Rectal smooth muscle tissue (tissue), 1 donor: ENCODE results near the gene MMP24.
A peak's percentile ranks its signal among the peaks of the same experiment; 100 is the strongest.
"Not testable (repeated sequence)": the region's sequence is repeated elsewhere in the genome, so short reads cannot be mapped to it uniquely, and the experiment has no call there.

Source experiments
- H3K27ac ChIP-seq: one replicate; pipeline ENCODE4 v1.7.0; 2013; ENCODE audit warnings: low read depth, low read length, inconsistent platforms
- H3K27me3 ChIP-seq: one replicate; pipeline ENCODE4 v1.7.0; 2013; ENCODE audit warnings: low read length; ENCODE audit not compliant: control insufficient read depth, insufficient read depth
- H3K36me3 ChIP-seq: one replicate; pipeline ENCODE4 v1.7.0; 2013; ENCODE audit warnings: low read length; ENCODE audit not compliant: control insufficient read depth, insufficient read depth
- H3K4me1 ChIP-seq: one replicate; pipeline ENCODE4 v1.7.0; 2013; ENCODE audit warnings: low read length; ENCODE audit not compliant: control insufficient read depth, insufficient read depth
- H3K4me3 ChIP-seq: one replicate; pipeline ENCODE4 v1.7.0; 2013; ENCODE audit warnings: low read length
- H3K9ac ChIP-seq: one replicate; pipeline ENCODE4 v1.7.0; 2013; ENCODE audit warnings: low read length

Gene MMP24

DNA sequence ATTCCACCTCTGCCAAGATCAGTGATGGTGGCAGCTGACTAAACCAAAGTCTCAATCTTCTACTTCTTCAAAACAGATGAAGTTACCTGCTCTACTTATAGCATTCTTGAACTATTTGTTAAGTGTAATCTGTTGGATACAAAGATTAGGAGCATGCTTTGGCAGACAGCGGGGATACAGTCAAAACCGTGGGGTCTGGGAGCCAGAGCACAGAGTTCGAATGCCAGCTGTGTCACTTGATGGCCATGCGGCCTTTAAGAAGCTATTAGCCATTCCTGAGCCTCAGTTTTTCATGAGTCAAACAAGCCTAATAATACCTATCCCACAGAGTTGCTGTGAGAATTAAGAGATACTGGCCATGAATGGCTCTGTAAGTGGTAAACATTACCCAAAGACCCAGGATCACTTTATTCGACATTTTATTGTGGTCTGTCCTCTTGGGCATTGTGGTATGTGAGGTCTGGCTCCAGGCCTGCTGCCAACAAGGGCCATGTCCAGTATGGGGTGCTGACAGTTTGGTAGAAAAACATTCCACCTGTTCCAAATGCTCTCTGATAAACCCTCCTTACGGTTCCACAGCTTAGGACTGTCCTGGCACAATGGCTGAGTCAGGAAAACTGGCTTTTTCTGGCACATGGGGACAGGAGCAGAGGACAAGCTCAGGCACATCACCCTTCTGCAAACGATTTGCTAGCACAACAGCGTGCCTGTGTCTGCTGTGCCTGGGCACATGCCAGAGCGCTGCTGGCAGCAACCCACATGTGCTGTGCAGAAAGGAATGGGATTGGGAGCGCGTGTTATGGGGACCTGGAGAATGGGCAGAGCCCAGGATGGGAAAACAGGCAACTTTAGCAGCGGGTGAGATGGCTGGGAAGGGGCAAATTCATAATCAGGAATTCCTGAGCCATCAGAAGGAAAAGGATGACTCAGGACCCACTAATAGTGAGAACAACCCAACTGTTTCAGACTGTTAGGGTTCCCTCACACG lies 81.5 kb downstream of the MMP24 start:
- H3K9ac ChIP-seq: no peak overlapping the region

DNA sequence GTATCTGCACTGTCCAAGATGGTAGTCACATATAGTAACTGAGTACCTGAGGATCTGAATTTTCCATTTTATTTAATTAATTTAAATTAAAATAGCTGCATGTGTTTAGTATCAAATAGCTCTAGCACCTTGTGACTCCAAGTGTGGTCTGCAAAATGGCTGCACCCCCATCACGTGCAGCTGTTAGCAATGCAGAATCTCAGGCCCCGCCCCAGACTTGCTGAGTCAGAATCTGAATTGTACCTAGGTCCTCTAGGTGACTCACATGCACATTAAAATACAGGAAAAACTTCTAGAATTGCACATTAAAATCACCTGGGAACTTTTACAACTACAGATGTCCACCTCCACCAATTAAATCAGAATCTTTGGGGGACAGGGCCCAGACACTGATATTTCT lies 84.9 kb downstream of the MMP24 start:
- H3K9ac ChIP-seq: no peak overlapping the region
- H3K4me3 ChIP-seq: no peak overlapping the region
- no peak overlapping the region for H3K27ac ChIP-seq
- peaks cover 24% of the 10 kb centered on the region for H3K4me1 ChIP-seq
- no peaks in the 10 kb centered on the region for H3K36me3 ChIP-seq
- no peaks in the 10 kb centered on the region for H3K27me3 ChIP-seq

More for the DNA sequence above, 81.5 kb downstream of the MMP24 start:
- Histone ChIP-seq H3K4me3 (no peak overlapping the region), H3K27ac (peak overlapping the region; percentile 84), H3K4me1 (peaks cover 23% of the 10 kb centered on the region), H3K27me3 (no peaks in the 10 kb centered on the region), H3K36me3 (no peaks in the 10 kb centered on the region)

DNA sequence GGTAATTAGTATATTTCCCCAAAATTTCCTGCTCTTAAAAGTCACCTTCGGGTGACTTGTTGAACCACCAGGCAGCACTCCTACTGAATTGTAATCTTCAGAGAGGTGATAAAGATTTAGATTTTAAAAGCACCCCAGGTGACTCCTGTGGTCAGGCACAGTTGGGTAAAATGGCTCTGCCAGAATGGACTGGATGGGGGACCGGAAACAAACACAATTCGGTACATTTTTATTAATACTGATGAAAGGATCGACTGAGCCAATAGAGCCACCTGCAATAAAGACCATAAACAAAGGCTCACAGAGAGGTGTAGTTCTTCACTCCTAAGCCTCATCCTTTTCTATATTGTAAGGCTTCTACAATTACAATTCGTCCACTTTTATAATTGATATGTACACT lies 85.3 kb downstream of the MMP24 start:
- Histone ChIP-seq H3K4me3 (no peak overlapping the region), H3K27me3 (no peaks in the 10 kb centered on the region), H3K9ac (no peak overlapping the region), H3K4me1 (peaks cover 20% of the 10 kb centered on the region), H3K36me3 (no peaks in the 10 kb centered on the region), H3K27ac (no peak overlapping the region)

DNA sequence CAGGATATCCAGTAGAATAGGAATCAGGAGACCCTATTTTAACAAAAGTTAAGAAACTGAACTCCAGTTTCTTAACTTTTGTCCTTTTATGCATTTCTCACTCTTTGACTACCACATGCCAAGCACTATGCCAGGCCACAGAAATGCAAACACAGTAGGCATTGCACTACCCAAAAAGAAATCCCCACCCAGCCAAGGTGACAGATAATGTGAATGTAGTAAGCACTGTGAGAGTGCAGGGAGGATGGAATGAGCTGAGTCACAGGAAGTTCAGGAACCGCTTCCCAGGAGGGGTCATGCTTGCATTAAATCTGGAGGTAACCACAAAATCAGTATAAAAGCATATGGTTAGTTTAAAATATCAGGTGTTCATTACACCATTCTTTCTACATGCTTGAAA lies 85.8 kb downstream of the MMP24 start:
- Histone ChIP-seq H3K4me1 (peaks cover 15% of the 10 kb centered on the region), H3K36me3 (no peaks in the 10 kb centered on the region), H3K27me3 (no peaks in the 10 kb centered on the region), H3K9ac (no peak overlapping the region), H3K27ac (no peak overlapping the region), H3K4me3 (no peak overlapping the region)

DNA sequence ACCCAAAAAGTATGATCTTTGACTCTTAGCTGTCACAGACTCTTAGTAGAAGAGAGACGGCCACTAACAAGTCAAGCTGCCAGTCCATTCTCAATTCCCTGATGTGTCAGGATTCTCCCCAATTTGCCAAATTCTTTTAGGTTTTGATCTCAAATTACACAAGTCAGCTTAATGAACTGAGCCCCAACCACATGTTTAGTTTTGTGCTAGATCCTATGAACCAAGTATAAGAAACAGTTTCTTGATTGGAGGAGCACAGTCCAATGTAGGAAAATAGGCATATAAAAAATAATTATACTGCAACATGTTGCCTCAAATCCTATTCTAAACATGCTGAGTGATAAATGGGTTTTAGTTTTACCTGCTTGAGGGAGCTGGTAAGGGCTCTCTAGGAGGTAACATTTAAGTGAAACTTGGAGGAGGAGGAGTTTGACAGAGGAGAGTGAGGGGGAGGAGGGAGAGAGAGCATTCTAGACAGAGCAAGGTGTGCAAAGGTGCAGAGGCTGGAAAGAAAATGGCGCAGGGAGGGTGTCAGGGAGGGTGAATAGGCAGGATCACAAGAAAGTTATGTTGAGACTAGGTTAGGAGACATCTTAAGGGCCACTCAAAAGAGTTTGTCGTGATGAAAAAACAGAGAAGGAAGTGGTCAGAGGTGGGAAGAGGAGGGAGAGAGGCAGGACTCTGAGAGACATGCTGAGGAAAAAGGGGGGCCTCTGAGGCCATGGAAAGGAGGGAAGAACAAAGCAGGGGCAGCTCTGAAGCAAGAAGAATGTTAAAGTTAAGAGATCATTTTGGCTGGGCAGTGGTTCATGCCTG lies 88.5 kb downstream of the MMP24 start:
- H3K9ac ChIP-seq: no peak overlapping the region
- H3K4me1 ChIP-seq: peaks cover 28% of the 10 kb centered on the region
- H3K4me3 ChIP-seq: no peak overlapping the region
- peak overlapping the region; percentile 18 for H3K27ac ChIP-seq
- no peaks in the 10 kb centered on the region for H3K27me3 ChIP-seq
- no peaks in the 10 kb centered on the region for H3K36me3 ChIP-seq

DNA sequence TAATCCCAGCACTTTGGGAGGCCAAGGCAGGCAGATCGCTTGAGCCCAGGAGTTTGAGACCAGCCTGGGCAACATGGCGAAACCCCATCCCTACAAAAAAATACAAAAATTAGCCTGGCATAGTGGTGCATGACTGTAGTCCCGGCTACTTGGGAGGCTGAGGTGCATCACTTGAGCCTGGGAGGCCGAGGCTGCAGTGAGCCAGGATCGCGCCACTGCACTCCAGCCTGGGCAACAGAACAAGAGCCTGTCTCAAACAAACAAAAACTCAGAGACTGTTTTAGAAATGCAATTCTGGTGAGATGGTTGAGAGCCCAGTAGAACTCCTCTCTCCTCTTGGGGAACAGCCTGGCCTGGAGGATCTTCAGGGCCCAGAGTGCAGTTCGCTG lies 89.1 kb downstream of the MMP24 start:
- H3K9ac ChIP-seq, H3K4me3 ChIP-seq, H3K36me3 ChIP-seq, H3K27me3 ChIP-seq: not testable (repeated sequence)
- Histone ChIP-seq H3K4me1 (peaks cover 34% of the 10 kb centered on the region), H3K27ac (peak overlapping the region; percentile 18)

DNA sequence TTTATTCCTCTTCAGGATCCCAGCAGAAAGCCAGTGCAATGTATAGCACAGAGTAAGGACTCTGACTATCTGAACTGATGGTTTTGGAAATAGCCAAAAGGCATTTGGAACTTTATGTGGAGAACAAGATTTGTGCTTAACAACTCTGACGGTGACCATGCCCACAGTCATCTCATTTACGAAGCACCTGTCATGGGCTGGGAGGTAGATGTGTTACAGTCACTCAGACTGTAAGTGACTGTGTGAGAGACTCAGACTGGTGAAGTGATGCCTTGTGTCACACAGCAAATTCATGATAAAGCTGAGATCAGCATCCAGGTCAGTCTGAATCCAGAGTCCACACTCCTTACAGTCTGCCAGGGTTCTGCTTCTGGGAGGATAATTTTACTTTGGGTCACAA lies 89.6 kb downstream of the MMP24 start:
- no peak overlapping the region for H3K4me3 ChIP-seq
- H3K27ac ChIP-seq: peak overlapping the region; percentile 4
- no peaks in the 10 kb centered on the region for H3K36me3 ChIP-seq
- no peak overlapping the region for H3K9ac ChIP-seq
- peaks cover 34% of the 10 kb centered on the region for H3K4me1 ChIP-seq
- H3K27me3 ChIP-seq: no peaks in the 10 kb centered on the region

DNA sequence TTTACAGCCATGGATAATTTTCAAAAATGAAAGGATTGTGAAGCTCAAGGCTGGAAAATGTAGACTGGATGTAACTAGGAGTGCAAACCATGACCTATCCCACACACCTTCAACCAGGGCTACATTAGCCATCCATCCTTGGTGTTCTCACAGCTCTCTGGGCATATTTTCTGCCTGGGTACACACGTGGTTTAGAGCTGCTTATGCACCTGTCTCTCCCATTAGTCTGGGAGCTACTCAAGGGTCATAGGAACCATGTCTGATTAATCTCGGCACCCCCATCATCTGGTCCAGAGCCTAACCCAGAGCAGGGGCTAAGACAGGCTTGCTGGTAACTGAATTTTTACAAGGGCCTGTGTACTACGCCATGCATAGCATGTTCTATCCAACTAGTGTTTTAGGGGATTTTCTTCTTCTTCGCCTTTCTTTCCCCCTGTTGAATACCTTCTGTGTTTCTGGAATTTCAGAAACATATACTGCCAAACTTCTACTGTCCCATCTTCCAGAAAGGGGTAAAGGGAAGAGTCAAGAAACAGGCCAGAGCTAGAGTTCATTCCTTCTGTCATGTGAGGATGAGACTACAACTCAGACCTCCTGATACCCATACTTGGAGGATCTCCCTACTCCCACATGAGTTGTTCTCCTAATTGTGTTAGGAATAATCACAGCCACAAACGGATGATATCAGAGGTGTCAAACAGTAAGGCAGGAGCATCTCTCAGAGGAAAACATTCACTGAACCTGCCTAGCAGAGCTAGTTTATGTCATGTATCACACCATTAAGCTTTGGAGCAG lies 91.1 kb downstream of the MMP24 start:
- H3K9ac ChIP-seq: no peak overlapping the region
- no peaks in the 10 kb centered on the region for H3K36me3 ChIP-seq
- H3K4me1 ChIP-seq: peaks cover 34% of the 10 kb centered on the region
- no peaks in the 10 kb centered on the region for H3K27me3 ChIP-seq
- no peak overlapping the region for H3K4me3 ChIP-seq
- peak overlapping the region; percentile 77 for H3K27ac ChIP-seq

DNA sequence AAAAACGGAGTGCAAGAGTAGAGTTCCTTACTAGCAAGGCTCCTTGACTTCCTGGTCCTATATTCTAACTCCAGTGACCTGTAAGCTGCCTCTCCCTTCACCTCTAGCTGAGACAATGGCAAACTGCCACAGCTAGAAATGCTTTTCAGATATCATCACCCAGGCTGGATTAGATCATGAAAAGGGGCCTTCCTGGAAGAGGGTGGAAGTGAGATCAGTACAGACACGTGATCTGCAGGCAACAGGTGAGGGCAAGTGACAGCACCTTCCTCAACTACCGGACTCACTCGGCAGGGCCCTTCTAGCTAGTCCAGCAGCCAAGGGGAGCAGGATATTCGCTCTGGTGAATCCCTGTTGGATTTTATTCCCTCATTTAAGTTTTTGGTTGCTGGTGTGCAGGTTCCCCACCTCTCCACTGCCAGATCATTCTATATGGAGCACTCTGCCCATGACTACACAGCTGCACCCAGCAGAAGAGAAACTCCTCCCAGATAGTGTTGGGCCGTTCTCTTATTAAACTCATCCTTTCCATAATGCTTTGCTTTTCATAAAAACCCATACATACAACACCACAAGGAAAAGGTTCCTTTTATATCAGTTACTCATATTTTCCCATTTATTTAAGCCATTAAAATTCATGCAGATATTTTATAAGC lies 92.1 kb downstream of the MMP24 start:
- Histone ChIP-seq H3K27ac (peak overlapping the region; percentile 77), H3K27me3 (no peaks in the 10 kb centered on the region), H3K4me3 (peak overlapping the region; percentile 16), H3K36me3 (no peaks in the 10 kb centered on the region), H3K4me1 (peaks cover 34% of the 10 kb centered on the region), H3K9ac (no peak overlapping the region)

DNA sequence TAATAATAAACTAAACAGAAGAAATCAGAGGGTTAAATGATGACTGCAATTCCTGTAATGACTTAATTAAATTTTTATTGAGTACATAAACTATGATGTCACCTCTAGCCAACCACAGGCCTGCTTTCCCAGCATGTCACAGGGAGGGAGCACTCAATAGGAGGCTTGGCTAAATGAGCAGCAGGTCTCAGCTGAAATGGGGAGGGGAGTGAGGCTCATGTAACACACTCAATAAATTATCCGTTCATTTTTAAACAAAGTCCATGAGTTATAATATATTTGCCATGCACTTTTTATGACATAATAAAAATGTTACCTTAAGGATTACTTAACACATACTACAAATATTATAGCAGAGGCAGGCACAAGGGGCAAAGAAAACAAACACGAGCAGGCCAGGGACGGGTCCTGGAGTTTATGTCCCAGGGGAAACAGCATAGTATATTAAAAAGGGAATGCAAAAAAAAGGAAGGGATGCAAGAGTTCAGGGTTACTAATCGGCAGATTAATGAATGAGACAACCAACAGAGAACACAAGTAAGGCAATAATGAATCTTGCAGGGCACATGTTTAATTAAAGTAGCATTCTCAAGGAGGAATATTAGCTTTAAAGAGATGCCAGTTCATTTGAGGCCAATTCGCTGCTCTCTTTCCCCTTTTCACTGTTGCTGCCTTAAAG lies 92.8 kb downstream of the MMP24 start:
- peaks cover 34% of the 10 kb centered on the region for H3K4me1 ChIP-seq
- H3K27me3 ChIP-seq: no peaks in the 10 kb centered on the region
- no peaks in the 10 kb centered on the region for H3K36me3 ChIP-seq
- H3K27ac ChIP-seq: no peak overlapping the region
- H3K9ac ChIP-seq: no peak overlapping the region
- no peak overlapping the region for H3K4me3 ChIP-seq

DNA sequence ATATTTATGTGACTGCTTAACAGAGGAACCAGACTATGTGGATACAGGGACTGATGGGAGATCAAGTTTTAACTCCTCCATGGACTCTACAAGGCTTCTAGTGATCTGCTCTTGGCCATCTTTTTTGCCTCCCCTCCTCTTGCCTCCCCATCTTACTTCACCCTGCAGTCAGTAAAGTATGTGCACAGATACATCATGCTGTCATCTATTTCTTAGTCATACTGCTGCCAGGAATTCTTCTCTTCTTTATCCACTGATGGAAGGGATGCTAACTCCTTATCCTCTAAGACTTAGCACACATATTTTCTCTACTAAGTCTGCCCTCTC lies 93.3 kb downstream of the MMP24 start:
- no peaks in the 10 kb centered on the region for H3K36me3 ChIP-seq
- H3K4me1 ChIP-seq: peaks cover 34% of the 10 kb centered on the region

More for the DNA sequence above, 93.3 kb downstream of the MMP24 start:
- no peak overlapping the region for H3K9ac ChIP-seq
- H3K27me3 ChIP-seq: no peaks in the 10 kb centered on the region
- H3K4me3 ChIP-seq: no peak overlapping the region
- peak overlapping the region; percentile 67 for H3K27ac ChIP-seq
